ENCODE data around the gene MOK.
"Not testable (repeated sequence)": the region's sequence is repeated elsewhere in the genome, so short reads cannot be mapped to it uniquely, and the experiment has no call there.

The MOK gene

DNA sequence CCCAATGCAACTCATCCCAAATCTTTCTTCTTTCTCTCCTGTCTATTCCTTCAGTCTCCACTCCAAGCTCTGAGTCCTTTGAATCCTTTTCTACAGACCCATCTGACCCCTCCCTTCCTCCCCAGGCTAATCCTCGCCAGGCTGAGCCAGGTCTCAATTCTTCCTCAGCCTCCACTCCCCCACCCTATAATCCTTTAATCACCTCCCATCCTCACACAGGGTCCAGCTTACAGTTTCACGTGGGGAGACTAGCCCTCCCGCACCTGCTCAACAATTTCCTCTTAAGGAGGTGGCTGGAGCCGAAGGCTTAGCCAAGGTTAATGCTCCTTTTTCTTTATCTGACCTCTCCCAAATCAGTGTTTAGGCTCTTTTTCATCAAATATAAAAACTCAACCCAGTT is 63.8 kb downstream of the MOK start:
- no peak for DNase-seq

- DNase-seq = not testable (repeated sequence)
Observed at GRCh38 chr14:102240481-102240880, 64.5 kb downstream of the MOK start.

- no peak for DNase-seq
Observed at GRCh38 chr14:102239231-102239630, 65.7 kb downstream of the MOK start.

DNA sequence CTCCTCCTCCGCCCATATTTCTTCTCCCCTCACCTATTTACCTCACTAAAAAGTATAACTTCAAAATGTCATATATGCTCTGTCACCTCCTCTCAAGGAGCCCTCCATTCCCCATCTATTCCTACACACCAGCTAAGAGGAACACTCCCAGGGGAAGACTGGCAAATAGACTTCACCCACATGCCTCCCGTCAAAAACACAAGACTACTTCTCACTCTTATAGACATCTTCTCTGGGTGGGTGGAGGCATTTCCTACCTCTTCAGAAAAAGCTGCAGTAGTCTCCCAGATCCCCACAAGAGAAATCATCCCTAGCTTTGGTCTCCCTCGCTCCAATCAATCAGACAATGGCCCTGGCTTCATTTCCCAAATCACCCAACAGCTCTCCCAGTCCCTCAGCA is 66.2 kb downstream of the MOK start:
- no peak for DNase-seq

DNA sequence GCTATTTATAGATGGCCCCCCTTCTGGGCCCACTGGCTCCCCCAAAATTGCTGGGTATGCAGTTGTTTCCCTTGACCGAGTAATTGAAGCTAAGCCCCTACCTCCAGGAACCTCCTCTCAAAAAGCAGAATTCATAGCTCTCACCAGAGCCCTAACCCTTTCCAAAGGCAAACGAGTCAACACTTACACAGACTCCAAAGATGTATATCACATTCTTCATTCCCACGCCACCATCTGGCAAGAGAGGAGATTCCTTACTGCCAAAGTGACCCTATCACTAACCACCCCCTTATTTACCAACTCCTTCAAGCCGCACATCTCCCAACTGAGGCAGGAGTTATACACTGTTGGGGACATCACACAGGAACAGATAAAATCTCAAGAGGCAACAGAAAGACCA is 66.8 kb downstream of the MOK start:
- no peak for DNase-seq

GRCh38 chr14:102236026-102236425 is 68.9 kb downstream of the MOK start:
- DNase-seq = no peak

- DNase-seq = peak; percentile 80
Observed at GRCh38 chr14:102235275-102235897, 69.6 kb downstream of the MOK start.

GRCh38 chr14:102234331-102235264 is 70.4 kb downstream of the MOK start:
- DNase-seq = no peak

- no peak for DNase-seq
Observed at GRCh38 chr14:102233081-102233480, 71.9 kb downstream of the MOK start.

GRCh38 chr14:102232348-102232625 is 72.7 kb downstream of the MOK start:
- no peak for DNase-seq

DNA sequence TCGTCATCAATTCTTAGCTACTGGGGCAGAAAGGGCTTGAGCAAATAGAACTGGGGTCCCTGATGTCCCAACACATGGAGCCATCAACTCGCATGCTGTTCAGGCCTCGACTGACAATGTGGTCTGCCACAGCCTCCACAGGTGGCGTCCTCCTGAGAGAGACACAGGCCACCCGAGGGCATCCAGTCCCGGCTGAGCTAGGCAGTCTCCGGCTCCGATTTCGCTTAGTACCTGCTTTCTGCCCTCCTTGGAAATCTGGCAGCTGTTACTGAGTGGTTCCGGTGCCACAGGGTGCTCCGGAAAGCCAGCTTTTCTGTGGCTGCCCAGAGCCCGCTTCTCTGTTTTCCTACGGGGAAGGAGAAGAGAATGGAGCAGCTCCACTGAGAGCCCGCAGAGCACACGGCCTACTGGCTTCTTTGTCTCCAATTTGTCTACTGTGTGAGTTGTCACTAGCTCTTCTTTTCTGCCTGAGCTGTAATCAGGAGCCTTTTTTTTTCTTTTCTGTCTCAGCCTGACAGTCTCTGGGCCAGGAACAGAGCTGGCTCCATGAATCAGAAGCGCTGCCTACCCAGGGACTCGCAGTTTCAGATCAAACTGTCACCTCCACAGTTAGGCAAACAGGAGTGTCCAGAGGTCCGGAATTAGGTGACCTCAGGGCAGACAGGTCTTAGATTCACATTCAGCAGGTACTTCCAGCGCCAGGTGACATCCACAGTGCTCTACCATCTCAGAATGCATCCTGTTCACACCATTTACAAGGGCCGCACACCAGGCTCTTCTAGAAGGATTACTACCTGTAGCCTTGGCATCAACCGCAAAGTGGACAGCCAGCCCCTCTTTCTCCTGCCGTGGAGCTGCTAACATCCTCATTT is 73.3 kb downstream of the MOK start:
- no peak for DNase-seq

GRCh38 chr14:102230481-102231210 is 74.3 kb downstream of the MOK start:
- no peak for DNase-seq

DNA sequence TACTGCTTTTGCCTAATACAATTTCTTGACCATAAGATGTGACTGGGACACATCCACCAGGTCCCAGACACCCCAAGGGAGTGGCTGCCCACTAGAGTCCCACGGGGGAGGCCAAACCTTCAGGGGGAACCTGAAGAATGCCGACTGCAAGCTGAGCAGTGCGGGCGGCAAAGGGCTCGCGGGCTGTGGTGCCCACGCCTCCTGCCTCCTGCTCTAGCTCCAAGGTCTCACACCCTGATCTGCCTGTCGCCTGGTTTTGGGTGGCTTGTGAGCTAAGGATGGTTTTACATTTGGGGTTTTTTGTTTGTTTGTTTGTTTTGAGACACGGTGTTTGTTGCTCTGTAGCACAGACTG is 75.2 kb downstream of the MOK start:
- no peak for DNase-seq

DNA sequence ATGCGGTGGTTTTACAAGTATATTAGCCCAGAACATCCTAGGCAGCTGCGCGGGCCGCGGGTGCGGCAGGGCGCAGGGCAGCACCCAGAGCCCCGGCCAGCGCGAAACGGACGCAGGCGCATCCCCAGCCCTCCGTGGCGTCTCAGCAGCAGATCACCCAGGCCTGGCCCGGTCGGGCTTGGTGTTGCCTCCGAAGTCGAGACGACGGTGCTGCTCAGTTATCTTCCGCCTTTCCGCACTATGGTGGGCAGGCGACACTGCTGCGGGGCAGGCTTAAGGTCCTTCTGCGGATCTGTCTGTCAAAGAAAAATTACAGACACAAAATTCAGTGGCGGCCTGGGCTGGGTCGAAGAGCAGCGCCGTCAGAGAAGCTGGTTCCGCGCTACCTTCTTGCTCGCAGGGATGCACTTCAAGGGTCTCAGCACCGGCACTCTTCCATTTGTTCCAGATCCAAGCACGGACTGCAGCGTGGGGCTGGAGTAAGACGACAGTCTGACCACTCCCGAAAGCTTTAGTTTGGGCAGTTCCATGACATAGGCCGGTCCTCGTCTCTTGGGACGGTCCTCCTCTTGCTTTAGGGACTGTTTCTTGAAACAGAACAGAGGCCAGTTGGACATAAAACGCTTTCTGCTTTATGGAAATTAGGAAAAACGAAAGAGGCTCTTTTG is 75.8 kb downstream of the MOK start:
- DNase-seq = no peak

DNA sequence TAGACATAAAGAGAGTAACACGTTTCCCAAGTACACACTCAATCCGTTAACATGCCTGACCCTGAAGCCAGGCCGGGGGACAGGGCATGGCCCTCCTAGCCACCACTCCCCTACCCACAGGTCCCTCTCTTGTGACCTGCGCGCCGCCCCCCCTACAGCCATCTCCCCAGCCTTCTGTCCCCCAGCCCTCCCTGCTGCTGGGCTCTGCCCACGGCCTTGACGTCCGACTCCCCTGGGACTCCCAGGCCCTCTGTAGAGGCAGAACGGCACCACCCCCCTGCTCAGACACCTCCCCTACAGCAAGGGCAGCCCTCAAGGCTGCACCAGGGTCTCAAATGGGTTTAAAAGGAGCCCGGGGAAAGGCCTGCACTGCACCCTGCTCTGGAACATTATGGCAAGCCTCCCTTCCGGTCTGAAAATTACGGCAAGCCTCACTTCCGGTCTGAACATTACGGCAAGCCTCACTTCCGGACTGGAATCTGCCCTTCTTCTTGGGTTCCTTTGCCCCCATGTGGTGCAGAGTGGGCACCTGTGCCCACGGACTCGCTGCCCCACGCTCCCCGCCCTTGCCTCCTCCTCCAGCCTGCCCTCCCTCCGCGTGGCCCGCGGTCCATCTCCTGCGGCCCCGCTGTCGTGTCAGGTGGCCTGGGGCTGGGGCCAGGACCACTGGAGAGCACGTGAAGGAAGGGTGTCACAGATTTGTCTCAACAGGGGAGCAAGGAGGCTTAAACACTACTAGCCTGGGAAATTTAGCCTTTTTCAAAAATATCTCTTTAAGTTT is 77.6 kb downstream of the MOK start:
- DNase-seq = no peak

DNA sequence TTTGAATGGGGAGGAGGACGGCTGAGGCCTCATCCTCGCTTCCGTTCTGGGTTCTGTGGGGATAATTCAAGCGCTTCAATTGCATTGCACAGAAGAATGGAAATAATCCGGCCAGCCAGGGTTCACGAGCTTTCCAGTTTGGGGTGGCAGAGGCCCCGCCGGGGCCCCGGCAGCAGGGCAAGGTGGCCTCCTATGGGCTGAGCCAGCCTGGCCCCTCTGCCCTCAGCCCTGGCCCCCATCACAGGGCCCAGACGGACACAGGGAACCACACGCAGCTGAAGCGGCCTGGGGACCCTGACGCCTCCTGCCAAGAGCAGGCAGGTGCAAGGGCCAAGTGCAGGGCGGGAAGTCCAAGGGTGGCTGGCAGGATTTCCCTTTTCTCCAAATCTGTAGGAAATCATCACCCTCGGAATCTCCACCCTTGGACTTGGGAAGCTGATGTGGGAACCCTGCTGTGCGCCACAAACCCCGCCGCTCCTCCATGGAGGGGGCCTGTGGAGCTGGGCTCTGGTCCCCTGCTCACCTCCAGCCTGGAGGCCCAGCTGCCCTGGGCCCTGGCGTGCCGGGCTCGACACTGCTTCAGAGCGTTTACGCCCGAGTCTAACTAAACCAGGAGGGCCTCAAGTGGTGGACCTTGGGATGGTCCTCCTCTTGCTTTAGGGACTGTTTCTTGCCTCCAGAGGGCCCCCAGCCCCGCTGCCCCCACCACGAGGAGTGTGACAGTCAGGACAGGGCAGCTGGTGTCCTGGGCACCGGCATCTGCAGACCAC is 78.4 kb downstream of the MOK start:
- no peak for DNase-seq

DNA sequence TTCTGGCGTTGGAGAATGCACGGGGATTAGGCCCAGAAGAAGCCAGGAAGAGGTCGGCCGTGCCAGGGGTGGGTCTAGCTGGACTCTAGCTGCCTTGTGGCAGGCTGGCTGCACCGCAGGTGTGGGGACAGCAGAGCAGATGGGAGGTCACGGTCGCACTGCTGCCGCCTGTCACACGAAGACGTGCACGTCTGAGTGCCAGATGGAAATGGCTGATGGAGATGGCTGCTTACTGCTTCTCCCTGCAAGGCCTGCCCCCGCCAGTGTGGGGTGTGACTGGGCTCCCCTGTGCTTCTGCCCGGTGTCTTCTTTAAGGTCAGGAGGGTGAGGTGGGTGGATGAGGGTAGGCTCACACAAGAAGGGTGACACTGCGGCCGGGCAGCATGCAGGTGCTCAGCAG is 79.0 kb downstream of the MOK start:
- DNase-seq = no peak

DNA sequence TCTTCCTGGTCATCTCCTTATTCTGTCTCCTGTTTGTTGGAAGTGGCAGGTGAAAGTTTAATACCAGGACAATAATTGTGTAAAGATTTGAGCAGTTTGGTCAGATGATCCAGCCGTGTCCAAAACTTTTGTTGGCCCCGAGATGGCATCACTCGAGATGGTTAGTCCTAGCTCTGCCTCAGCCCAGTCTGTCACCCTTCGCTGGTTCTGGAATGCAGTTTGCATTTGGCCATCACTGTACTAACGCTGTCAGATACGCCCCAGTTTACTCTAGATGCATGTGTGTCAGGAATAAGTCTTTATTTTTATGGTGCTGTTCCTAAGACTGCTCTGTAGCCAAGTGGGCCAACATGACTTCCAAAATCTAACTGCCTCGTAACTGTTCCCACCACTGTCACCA is 79.6 kb downstream of the MOK start:
- DNase-seq = no peak

- no peak for DNase-seq
Observed at GRCh38 chr14:102223682-102224081, 81.3 kb downstream of the MOK start.

DNA sequence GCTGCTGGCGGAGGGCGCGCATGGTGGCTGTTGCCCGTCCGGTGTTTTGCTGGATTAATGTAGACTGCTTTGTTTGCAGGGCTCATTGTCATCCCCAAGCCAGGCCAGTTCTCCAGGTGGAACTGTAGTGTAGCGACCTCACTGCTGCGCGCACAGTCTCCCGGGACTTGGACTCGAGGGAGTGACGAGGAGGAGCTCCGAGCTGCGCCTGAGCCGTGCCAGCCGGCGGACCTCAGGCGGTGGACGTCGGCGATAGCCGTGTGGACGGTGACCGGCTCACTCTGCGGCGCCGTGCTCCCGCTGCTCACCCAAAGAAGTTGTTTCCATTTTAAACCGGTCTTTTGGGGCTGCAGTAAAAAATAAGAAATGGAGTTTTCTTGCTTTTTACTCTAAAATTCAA is 82.2 kb downstream of the MOK start:
- DNase-seq = no peak

DNA sequence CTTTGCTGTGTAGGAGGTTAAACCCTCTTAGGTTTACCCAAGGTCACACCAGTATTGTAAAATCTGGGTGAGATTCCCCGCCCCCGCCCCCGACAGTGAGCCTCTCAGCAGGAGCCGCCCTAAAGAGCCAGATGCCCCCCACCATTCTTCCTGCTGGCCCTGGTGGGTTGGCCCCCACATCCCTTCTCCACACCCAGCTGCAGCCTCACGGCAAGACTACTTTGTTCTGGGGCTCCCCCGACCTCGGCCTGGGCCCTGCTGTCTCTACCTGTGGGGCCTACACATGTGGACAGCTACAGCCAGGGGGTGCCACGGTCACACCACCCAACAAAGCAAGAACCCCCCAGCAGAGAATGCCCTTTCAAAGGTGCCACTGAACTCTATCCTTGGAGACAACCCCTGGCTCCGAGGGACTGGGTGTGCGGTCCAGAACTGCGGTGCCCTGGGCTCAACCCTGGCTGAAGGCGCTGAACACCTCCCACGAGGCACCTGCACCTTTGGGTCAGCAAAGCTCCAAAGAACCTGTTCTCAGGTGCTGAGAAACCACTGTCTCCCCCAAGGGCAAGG is 82.9 kb downstream of the MOK start:
- DNase-seq = no peak

All from stimulated activated CD4-positive, alpha-beta T cell treated with anti-CD3 and anti-CD28 coated beads, Interleukin-4, amount 100 ng/mL, for 1 hour (primary cell).